SK-N-MC (cell line): ENCODE results near the gene ARL4A.

ENCODE experiments used
- EZH2 ChIP-seq: fragments of 200-600 bp; sonication (generic); IDR thresholded peaks from one replicate; pipeline ENCODE4 v1.6.1; 2017; ENCODE audit warnings: antibody characterized with exemption
- FOXP2 ChIP-seq: optimal IDR thresholded peaks from 2 replicates; pipeline ENCODE3; 2011; ENCODE audit warnings: mild to moderate bottlenecking, moderate library complexity; ENCODE audit not compliant: insufficient read depth; ENCODE audit errors: extremely low read length, control extremely low read depth
- POLR2AphosphoS5 ChIP-seq: IDR thresholded peaks from 2 replicates; pipeline ENCODE4 v1.6.1; 2012; ENCODE audit warnings: mild to moderate bottlenecking, low read depth, low read length, borderline replicate concordance

- TF ChIP-seq EZH2 (no peak), POLR2AphosphoS5 (no peak), FOXP2 (no peak)
Measured at GRCh38 chr7:12653518-12653917, 33.9 kb upstream of the ARL4A start.
